HG03103 (cell line): ENCODE results near the gene SLC34A1.
"Not testable (repeated sequence)": the region's sequence is repeated elsewhere in the genome, so short reads cannot be mapped to it uniquely, and the experiment has no call there.

ENCODE experiments used
- ATAC-seq: cut with Tn5 transposase; IDR thresholded peaks from one replicate; pipeline ENCODE4 v1.9.1; 2021; ENCODE audit warnings: low read depth; ENCODE audit not compliant: unreplicated experiment

The SLC34A1 gene

GRCh38 chr5:177384134-177384533 is at the start of gene SLC34A1:
TSS of gene SLC34A1 (plus strand) at chr5:177384434. CDS start at chr5:177385742, 1,308 bp downstream.
- ATAC-seq = no peak

- no peak for ATAC-seq
Observed at GRCh38 chr5:177334781-177335700, 49.2 kb upstream of the SLC34A1 start.

GRCh38 chr5:177335701-177336065 is 48.6 kb upstream of the SLC34A1 start:
- ATAC-seq = no peak

GRCh38 chr5:177336112-177336511 is 48.1 kb upstream of the SLC34A1 start:
- ATAC-seq = no peak

GRCh38 chr5:177336603-177337494 is 47.4 kb upstream of the SLC34A1 start:
- ATAC-seq = no peak

- ATAC-seq = no peak
Observed at GRCh38 chr5:177338251-177339106, 45.8 kb upstream of the SLC34A1 start.

GRCh38 chr5:177339107-177339638 is 45.1 kb upstream of the SLC34A1 start:
- no peak for ATAC-seq

- ATAC-seq = not testable (repeated sequence)
Observed at GRCh38 chr5:177343000-177343399, 41.2 kb upstream of the SLC34A1 start.

GRCh38 chr5:177343777-177344176 is 40.5 kb upstream of the SLC34A1 start:
- no peak for ATAC-seq

- no peak for ATAC-seq
Observed at GRCh38 chr5:177344891-177345290, 39.3 kb upstream of the SLC34A1 start.

- ATAC-seq = no peak
Observed at GRCh38 chr5:177346820-177347219, 37.4 kb upstream of the SLC34A1 start.

- ATAC-seq = no peak
Observed at GRCh38 chr5:177347699-177348098, 36.5 kb upstream of the SLC34A1 start.

GRCh38 chr5:177349362-177349647 is 34.9 kb upstream of the SLC34A1 start:
- no peak for ATAC-seq

- ATAC-seq = no peak
Observed at GRCh38 chr5:177349762-177350161, 34.5 kb upstream of the SLC34A1 start.

GRCh38 chr5:177350776-177351391 is 33.4 kb upstream of the SLC34A1 start:
- ATAC-seq = no peak

GRCh38 chr5:177351392-177352329 is 32.6 kb upstream of the SLC34A1 start, which contains the start of gene LMAN2:
TSS of gene LMAN2 (minus strand) at chr5:177351668. CDS start at chr5:177351647, 21 bp downstream.
- peak; percentile 95 for ATAC-seq

GRCh38 chr5:177353093-177353492 is 31.1 kb upstream of the SLC34A1 start:
- no peak for ATAC-seq

GRCh38 chr5:177354256-177354655 is 30.0 kb upstream of the SLC34A1 start:
- no peak for ATAC-seq

GRCh38 chr5:177354711-177355110 is 29.5 kb upstream of the SLC34A1 start:
- no peak for ATAC-seq
